Uterus (tissue), 4 donors: ENCODE measurements around the gene TAMALIN. TPM values are rescaled to one million over a fixed set of nuclear protein-coding genes. Genes with fewer than 3 reads are reported as not detected.

Experiments used
- DNase-seq, 2 donors: peaks; one replicate each; pipeline ENCODE4 v3.0.0-alpha.2; 2019 to 2020
- H3K27ac ChIP-seq, 2 donors: fragments of 200-600 bp; sonication (generic); 1 replicate in 1 of 2; 2 replicates in 1 of 2; pipeline ENCODE4 v1.5.1; 2016 to 2018
- H3K27me3 ChIP-seq, 2 donors: fragments of 200-600 bp; sonication (generic); one replicate each; pipeline ENCODE4 v1.5.1; 2018 to 2019; ENCODE audit warnings: control low read depth in 1 of 2
- H3K36me3 ChIP-seq, 2 donors: fragments of 200-600 bp; sonication (generic); one replicate each; pipeline ENCODE4 v1.5.1; 2019; ENCODE audit warnings: control low read depth in 1 of 2
- H3K4me1 ChIP-seq, 2 donors: fragments of 200-600 bp; sonication (generic); one replicate each; pipeline ENCODE4 v1.5.1; 2018 to 2019; ENCODE audit warnings: control low read depth in 1 of 2
- H3K4me3 ChIP-seq, 2 donors: fragments of 200-600 bp; sonication (generic); 1 replicate in 1 of 2; 2 replicates in 1 of 2; pipeline ENCODE4 v1.5.1; 2018 to 2019; ENCODE audit warnings: mild to moderate bottlenecking in 1 of 2
- H3K9me3 ChIP-seq, 2 donors: fragments of 200-600 bp; sonication (generic); one replicate each; pipeline ENCODE4 v1.5.1; 2019; ENCODE audit warnings: control low read depth in 1 of 2
- CTCF ChIP-seq, 4 experiments: fragments of 200-600 bp in 2 of 4; fragments of 450-650 bp in 2 of 4; sonication (generic) in 2 of 4; IDR thresholded peaks; one replicate each; pipeline ENCODE4 v1.5.1; 2016 to 2019; ENCODE audit warnings: antibody characterized with exemption in 4 of 4, mild to moderate bottlenecking in 2 of 4, moderate library complexity in 1 of 4
- POLR2A ChIP-seq, 2 donors: fragments of 450-650 bp; IDR thresholded peaks; one replicate each; pipeline ENCODE4 v1.6.1; 2016; ENCODE audit warnings: antibody characterized with exemption in 2 of 2, mild to moderate bottlenecking in 1 of 2, moderate library complexity in 1 of 2
- intact Hi-C: fragments of 100-400 bp; cut with DNase I; formaldehyde crosslinking; loops from one replicate; pipeline ENCODE4 v1.15.1; 2023; ENCODE audit warnings: low total_unique reads
- total RNA-seq, 4 donors: library from RNA; depleted of rRNA in 3 of 4; stranded (reverse); fragments of >200 nt in 3 of 4; gene quantifications; one replicate each; pipeline versions ENCODE4 v1.1.0 to v1.2.4, GENCODE V29; 2014 to 2023
- donor health status: DM: yes; HTN: yes; CAD: no.

The TAMALIN gene
- total RNA-seq, 4 donors from 2014 or later: 6.4 to 153 (median 42.1) TPM

- no peak overlapping the region for H3K4me3 ChIP-seq
- H3K9me3 ChIP-seq: no peaks in the 10 kb centered on the region
- no peaks in the 10 kb centered on the region for H3K4me1 ChIP-seq
- H3K36me3 ChIP-seq: no peaks in the 10 kb centered on the region
- no peak overlapping the region for H3K27ac ChIP-seq
- no peak for TF ChIP-seq CTCF (IDR thresholded peaks at IDR 0.05)
- TF ChIP-seq POLR2A (IDR thresholded peaks at IDR 0.05): no peak
- no peaks in the 10 kb centered on the region for H3K27me3 ChIP-seq
- DNase-seq: no peak
- intact Hi-C loops: no loop called here
These were observed 26.0 kb upstream of the TAMALIN start for GRCh38 chr12:51980809-51981127.

- Histone ChIP-seq H3K36me3 (no peaks in the 10 kb centered on the region), H3K27ac (no peak overlapping the region), H3K27me3 (no peaks in the 10 kb centered on the region), H3K4me1 (no peaks in the 10 kb centered on the region), H3K4me3 (no peak overlapping the region), H3K9me3 (no peaks in the 10 kb centered on the region)
- DNase-seq: no peak
- TF ChIP-seq CTCF (IDR thresholded peaks at IDR 0.05) (no peak), POLR2A (IDR thresholded peaks at IDR 0.05) (no peak)
- intact Hi-C loops: no loop called here
These were observed 22.1 kb upstream of the TAMALIN start for GRCh38 chr12:51984657-51985056.

GRCh38 chr12:51985154-51985835 is 21.5 kb upstream of the TAMALIN start:
- no peaks in the 10 kb centered on the region for H3K27me3 ChIP-seq
- H3K27ac ChIP-seq: no peak overlapping the region
- H3K36me3 ChIP-seq: no peaks in the 10 kb centered on the region
- DNase-seq: no peak
- no peaks in the 10 kb centered on the region for H3K9me3 ChIP-seq
- no peaks in the 10 kb centered on the region for H3K4me1 ChIP-seq
- no peak overlapping the region for H3K4me3 ChIP-seq
- intact Hi-C loops: no loop called here
- TF ChIP-seq POLR2A (IDR thresholded peaks at IDR 0.05): no peak
- no peak for TF ChIP-seq CTCF (IDR thresholded peaks at IDR 0.05)

- Histone ChIP-seq H3K36me3 (no peaks in the 10 kb centered on the region), H3K27me3 (no peaks in the 10 kb centered on the region), H3K4me1 (no peaks in the 10 kb centered on the region), H3K4me3 (no peak overlapping the region), H3K27ac (no peak overlapping the region), H3K9me3 (no peaks in the 10 kb centered on the region)
- TF ChIP-seq POLR2A (IDR thresholded peaks at IDR 0.05) (no peak), CTCF (IDR thresholded peaks at IDR 0.05) (no peak)
- intact Hi-C loops: no loop called here
- DNase-seq: no peak
These were observed 19.9 kb upstream of the TAMALIN start for GRCh38 chr12:51986834-51987233.

GRCh38 chr12:51992246-51992645 is 14.5 kb upstream of the TAMALIN start:
- no peaks in the 10 kb centered on the region for H3K27me3 ChIP-seq
- no peaks in the 10 kb centered on the region for H3K4me1 ChIP-seq
- H3K9me3 ChIP-seq: no peaks in the 10 kb centered on the region
- no peak for TF ChIP-seq CTCF (IDR thresholded peaks at IDR 0.05)
- TF ChIP-seq POLR2A (IDR thresholded peaks at IDR 0.05): no peak
- no peaks in the 10 kb centered on the region for H3K36me3 ChIP-seq
- H3K27ac ChIP-seq: no peak overlapping the region
- no peak overlapping the region for H3K4me3 ChIP-seq
- DNase-seq: no peak
- intact Hi-C loops: no loop called here
